Prostate gland (tissue), 2 donors: ENCODE data around the gene VEZT. TPM values are rescaled to one million over a fixed set of nuclear protein-coding genes. Genes with fewer than 3 reads are reported as not detected.

Experiments used
- DNase-seq: peaks from one replicate; pipeline ENCODE4 v3.0.0-alpha.2; 2019; ENCODE audit warnings: low spot score
- H3K27ac ChIP-seq, 2 donors: fragments of 200-600 bp; sonication (generic); 2 replicates each; pipeline ENCODE4 v1.5.1; 2017 to 2019
- H3K27me3 ChIP-seq: fragments of 200-600 bp; sonication (generic); replicated peaks from 2 replicates; pipeline ENCODE4 v1.5.1; 2019; ENCODE audit not compliant: insufficient read depth
- H3K36me3 ChIP-seq, 2 donors: fragments of 200-600 bp; sonication (generic); 1 replicate in 1 of 2; 2 replicates in 1 of 2; pipeline versions ENCODE4 v1.5.1 to v1.8.1; 2017 to 2019
- H3K4me1 ChIP-seq: fragments of 200-600 bp; sonication (generic); replicated peaks from 2 replicates; pipeline ENCODE4 v1.5.1; 2019
- H3K4me3 ChIP-seq, 2 donors: fragments of 200-600 bp; sonication (generic); 2 replicates each; pipeline ENCODE4 v1.5.1; 2017 to 2019
- H3K9me3 ChIP-seq: fragments of 200-600 bp; sonication (generic); 2 replicates; pipeline ENCODE4 v1.5.1; 2017
- CTCF ChIP-seq, 4 experiments: fragments of 200-600 bp in 2 of 4; fragments of 450-650 bp in 2 of 4; sonication (generic) in 2 of 4; IDR thresholded peaks; 1 replicate in 3 of 4; 2 replicates in 1 of 4; pipeline ENCODE4 v1.5.1; 2016 to 2019; ENCODE audit warnings: antibody characterized with exemption in 4 of 4, mild to moderate bottlenecking in 2 of 4, moderate library complexity in 2 of 4
- POLR2A ChIP-seq: fragments of 450-650 bp; IDR thresholded peaks from one replicate; pipeline ENCODE4 v1.6.1; 2016; ENCODE audit warnings: antibody characterized with exemption, mild to moderate bottlenecking
- POLR2AphosphoS5 ChIP-seq: sonication (generic); formaldehyde crosslinking; IDR thresholded peaks from one replicate; pipeline ENCODE4 v1.6.1; 2017; ENCODE audit warnings: antibody characterized with exemption
- WGBS: methylation state at CpG from one replicate; pipeline ENCODE4 v1.1.5; 2018; 5-methylcytosine and 5-hydroxymethylcytosine counted together
- intact Hi-C: fragments of 100-400 bp; cut with DNase I; formaldehyde crosslinking; loops from one replicate; pipeline ENCODE4 v1.14.2; 2022
- total RNA-seq, 2 donors: library from RNA; depleted of rRNA; stranded (reverse); fragments of >200 nt; gene quantifications; one replicate each; pipeline ENCODE4 v1.1.0, GENCODE V29; 2016

VEZT gene
- total RNA-seq, 2 donors from 2014 or later: 37.4 to 81.6 TPM

GRCh38 chr12:95336387-95337067 is 118.9 kb downstream of the VEZT start:
- Histone ChIP-seq H3K27ac (peak overlapping the region; percentile 36 to 57), H3K36me3 (no peaks in the 10 kb centered on the region), H3K9me3 (no peaks in the 10 kb centered on the region), H3K4me3 (no peak overlapping the region), H3K27me3 (no peaks in the 10 kb centered on the region), H3K4me1 (no peaks in the 10 kb centered on the region)
- intact Hi-C loops: loop anchor here (5.0 to 10.0 kb wide), 3 partner anchors 46 to 792 kb away; partner anchors contain the start of genes FGD6 and VEZT
- 9% methylated on average over 10 of the region's 10 CpGs for WGBS
- DNase-seq: peak; percentile 84
- TF ChIP-seq POLR2AphosphoS5: peak; percentile 84
- TF ChIP-seq CTCF (IDR thresholded peaks at IDR 0.05): peak; percentile 84 to 97 (median 87)
- no peak for TF ChIP-seq POLR2A

GRCh38 chr12:95337146-95337545 is 119.5 kb downstream of the VEZT start:
- no peak for DNase-seq
- TF ChIP-seq CTCF (IDR thresholded peaks at IDR 0.05): no peak
- peak; percentile 36 for TF ChIP-seq POLR2AphosphoS5
- intact Hi-C loops: loop anchor here (5.0 to 10.0 kb wide), 3 partner anchors 45 to 792 kb away; partner anchors contain the start of genes FGD6 and VEZT
- Histone ChIP-seq H3K9me3 (no peaks in the 10 kb centered on the region), H3K4me1 (no peaks in the 10 kb centered on the region), H3K4me3 (no peak overlapping the region), H3K36me3 (no peaks in the 10 kb centered on the region), H3K27me3 (no peaks in the 10 kb centered on the region), H3K27ac (peak overlapping the region in 1 of 2 donors; percentile 57)
- WGBS: 51% methylated on average over 5 of the region's 5 CpGs

GRCh38 chr12:95339086-95339788 is 121.6 kb downstream of the VEZT start:
- TF ChIP-seq POLR2A (no peak), POLR2AphosphoS5 (no peak), CTCF (IDR thresholded peaks at IDR 0.05) (no peak)
- Histone ChIP-seq H3K27ac (no peak overlapping the region), H3K4me3 (no peak overlapping the region), H3K27me3 (no peaks in the 10 kb centered on the region), H3K36me3 (no peaks in the 10 kb centered on the region), H3K4me1 (no peaks in the 10 kb centered on the region), H3K9me3 (no peaks in the 10 kb centered on the region)
- no peak for DNase-seq
- intact Hi-C loops: loop anchor here (5.0 to 10.0 kb wide), 3 partner anchors 43 to 794 kb away; partner anchors contain the start of genes FGD6 and VEZT
- WGBS: 92% methylated on average over 2 of the region's 2 CpGs

- DNase-seq: no peak
- Histone ChIP-seq H3K4me1 (no peaks in the 10 kb centered on the region), H3K27me3 (no peaks in the 10 kb centered on the region), H3K9me3 (no peaks in the 10 kb centered on the region), H3K27ac (no peak overlapping the region), H3K4me3 (no peak overlapping the region), H3K36me3 (no peaks in the 10 kb centered on the region)
- 96% methylated on average over 1 of the region's 1 CpG for WGBS
- TF ChIP-seq POLR2AphosphoS5 (no peak), CTCF (IDR thresholded peaks at IDR 0.05) (no peak), POLR2A (no peak)
- intact Hi-C loops: no loop called here
Measured at GRCh38 chr12:95342008-95342407, 124.4 kb downstream of the VEZT start.
